Measurements from ENCODE around the gene TPI1. TPM values are rescaled to one million over a fixed set of nuclear protein-coding genes. Genes with fewer than 3 reads are reported as not detected.

TPI1 gene
- total and polyA plus RNA-seq, 9 donors, result 136 to 594 (median 295) TPM

- Histone ChIP-seq H3K4me1 (ENCODE audit: insufficient read depth) (no peaks in the 10 kb centered on the region), H3K36me3 (no peaks in the 10 kb centered on the region), H3K27ac (no peak within 1 kb of the TSS), H3K9me3 (no peaks in the 10 kb centered on the region), H3K4me3 (no peak within 1 kb of the TSS), H3K27me3 (no peaks in the 10 kb centered on the region)
- intact Hi-C loops (cut with DNase I), result no loop called here
- no peak for DNase-seq
- TF ChIP-seq CTCF (IDR thresholded peaks at IDR 0.05) (no peak), EP300 (IDR thresholded peaks at IDR 0.05) (no peak), POLR2A (IDR thresholded peaks at IDR 0.05) (no peak)
- 66 to 68% (median 66%) methylated on average over 23 to 24 of the region's 24 CpGs for WGBS, 3 donors
These were observed 26.4 kb upstream of the TPI1 start, which contains the start of gene GNB3 for GRCh38 chr12:6840761-6841515. Gene GNB3, plus strand, starts transcription at chr12:6840925. Its CDS starts 363 bp downstream, at chr12:6841288.

DNA sequence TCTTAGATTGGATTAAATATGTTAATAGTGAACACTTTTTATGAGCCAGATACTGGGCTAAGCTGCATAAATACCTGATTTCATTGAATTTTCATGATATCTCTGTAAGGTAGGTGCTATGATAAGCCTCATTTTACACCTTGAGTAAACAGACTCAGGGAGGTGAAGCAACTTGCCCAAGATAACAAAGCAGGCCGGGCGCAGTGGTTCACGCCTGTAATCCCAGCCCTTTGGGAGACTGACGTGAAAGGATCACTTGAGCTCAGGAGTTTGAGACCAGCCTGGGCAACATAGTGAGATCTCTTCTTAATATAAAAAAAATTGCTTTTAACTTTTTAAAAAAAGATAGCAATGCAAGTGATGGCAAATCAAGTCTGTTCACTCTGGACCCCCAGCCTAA lies 25.3 kb upstream of the TPI1 start:
- H3K27me3 ChIP-seq, result no peaks in the 10 kb centered on the region
- no peaks in the 10 kb centered on the region for H3K36me3 ChIP-seq
- DNase-seq, result no peak
- no peaks in the 10 kb centered on the region for H3K4me1 ChIP-seq (ENCODE audit: insufficient read depth)
- intact Hi-C loops (cut with DNase I), result no loop called here
- H3K4me3 ChIP-seq, result no peak overlapping the region
- no peak overlapping the region for H3K27ac ChIP-seq
- no peak for TF ChIP-seq EP300 (IDR thresholded peaks at IDR 0.05)
- H3K9me3 ChIP-seq, result no peaks in the 10 kb centered on the region
- WGBS, 3 donors, result 92 to 97% (median 93%) methylated on average over 4 of the region's 4 CpGs

DNA sequence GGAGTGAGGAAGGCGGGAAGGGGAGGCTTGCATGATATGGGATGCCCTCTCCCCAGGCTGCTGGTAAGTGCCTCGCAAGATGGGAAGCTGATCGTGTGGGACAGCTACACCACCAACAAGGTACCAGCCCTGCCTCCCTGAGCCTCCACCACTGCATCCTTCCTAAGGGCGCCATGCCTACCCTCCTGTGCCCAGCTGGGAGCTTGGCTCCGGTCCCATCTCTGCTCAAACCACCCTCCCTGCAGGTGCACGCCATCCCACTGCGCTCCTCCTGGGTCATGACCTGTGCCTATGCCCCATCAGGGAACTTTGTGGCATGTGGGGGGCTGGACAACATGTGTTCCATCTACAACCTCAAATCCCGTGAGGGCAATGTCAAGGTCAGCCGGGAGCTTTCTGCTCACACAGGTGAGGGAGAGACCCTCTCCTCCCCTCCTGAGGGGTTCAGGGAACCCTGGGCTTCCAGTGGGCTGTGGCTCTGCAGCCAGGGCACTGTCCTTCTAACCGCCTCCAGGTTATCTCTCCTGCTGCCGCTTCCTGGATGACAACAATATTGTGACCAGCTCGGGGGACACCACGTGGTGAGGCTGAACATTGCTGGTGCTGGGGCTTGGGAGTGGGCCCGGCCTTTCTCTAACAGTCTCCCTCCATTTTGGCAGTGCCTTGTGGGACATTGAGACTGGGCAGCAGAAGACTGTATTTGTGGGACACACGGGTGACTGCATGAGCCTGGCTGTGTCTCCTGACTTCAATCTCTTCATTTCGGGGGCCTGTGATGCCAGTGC lies 24.0 kb upstream of the TPI1 start:
- Histone ChIP-seq H3K27ac (no peak overlapping the region), H3K27me3 (no peaks in the 10 kb centered on the region), H3K4me3 (no peak overlapping the region), H3K4me1 (ENCODE audit: insufficient read depth) (no peaks in the 10 kb centered on the region), H3K9me3 (no peaks in the 10 kb centered on the region), H3K36me3 (no peaks in the 10 kb centered on the region)
- intact Hi-C loops (cut with DNase I), result no loop called here
- no peak for DNase-seq
- WGBS, 3 donors, result 68 to 72% (median 70%) methylated on average over 16 of the region's 16 CpGs
- TF ChIP-seq EP300 (IDR thresholded peaks at IDR 0.05) (no peak), CTCF (IDR thresholded peaks at IDR 0.05) (no peak), POLR2A (IDR thresholded peaks at IDR 0.05) (no peak)

DNA sequence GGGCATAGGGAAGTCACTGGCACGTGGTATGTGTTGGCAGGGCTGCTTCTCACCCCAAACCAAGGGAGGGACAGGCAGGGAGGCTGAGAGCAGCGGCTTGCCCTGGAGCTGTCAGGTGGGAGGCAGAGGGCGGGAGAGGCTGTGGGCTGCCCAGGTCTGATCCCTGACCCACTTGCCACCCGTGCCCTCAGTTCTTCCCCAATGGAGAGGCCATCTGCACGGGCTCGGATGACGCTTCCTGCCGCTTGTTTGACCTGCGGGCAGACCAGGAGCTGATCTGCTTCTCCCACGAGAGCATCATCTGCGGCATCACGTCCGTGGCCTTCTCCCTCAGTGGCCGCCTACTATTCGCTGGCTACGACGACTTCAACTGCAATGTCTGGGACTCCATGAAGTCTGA lies 21.9 kb upstream of the TPI1 start:
- DNase-seq, result no peak
- Histone ChIP-seq H3K4me3 (no peak overlapping the region), H3K27me3 (no peaks in the 10 kb centered on the region), H3K9me3 (no peaks in the 10 kb centered on the region), H3K36me3 (no peaks in the 10 kb centered on the region), H3K4me1 (ENCODE audit: insufficient read depth) (no peaks in the 10 kb centered on the region), H3K27ac (no peak overlapping the region)
- intact Hi-C loops (cut with DNase I), result no loop called here
- TF ChIP-seq POLR2A (IDR thresholded peaks at IDR 0.05) (no peak), EP300 (IDR thresholded peaks at IDR 0.05) (no peak), CTCF (IDR thresholded peaks at IDR 0.05) (no peak)
- WGBS, 3 donors, result 85 to 90% (median 87%) methylated on average over 17 of the region's 17 CpGs
